ENCODE results near the gene TRAPPC12.

Gene TRAPPC12

DNA sequence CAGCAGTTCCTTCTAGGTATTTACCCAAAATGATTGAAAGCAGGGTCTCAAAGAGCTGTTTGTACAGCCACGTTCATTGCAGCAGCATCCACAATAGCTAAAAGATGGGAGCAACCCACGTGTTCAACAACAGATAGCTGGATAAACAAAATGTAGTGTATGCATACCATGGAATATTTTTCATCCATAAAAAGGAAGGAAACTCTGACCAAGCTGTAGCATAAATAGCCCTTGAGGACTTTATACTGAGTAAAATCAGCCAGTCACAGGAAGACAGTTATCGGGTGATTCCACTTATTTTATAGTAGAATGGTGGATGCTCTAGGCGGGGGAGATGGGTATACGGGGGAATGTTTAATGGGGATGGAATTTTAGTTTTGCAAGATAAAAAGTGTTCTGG, 7.5 kb downstream of the TRAPPC12 start:
- 100% methylated on average over 2 of the region's 5 CpGs; no CpG with 5 or more reads in 1 of the 2 donors for WGBS, 2 donors (ENCODE audit: extremely low coverage in 2 of 2, insufficient read length in 2 of 2, insufficient replicate concordance in 1 of 2)
- Histone ChIP-seq H3K27me3 (ENCODE audit: control insufficient read depth in 3 of 3, insufficient read depth in 3 of 3, low read depth in 1 of 3, low read length in 3 of 3) (no peaks in the 10 kb centered on the region), H2AK5ac (ENCODE audit: low read depth, low read length) (no peak overlapping the region), H3K9ac (ENCODE audit: low read depth, low read length, poor library complexity) (no peak overlapping the region), H3K18ac (ENCODE audit: low read length) (no peak overlapping the region), H3K14ac (ENCODE audit: low read length) (no peak overlapping the region), H2BK15ac (ENCODE audit: low read length) (no peak overlapping the region), H2BK120ac (ENCODE audit: low read depth, low read length) (no peak overlapping the region), H4K8ac (ENCODE audit: low read depth, low read length) (no peak overlapping the region), H3K9me3 (replicated peaks in 1 of 2; ENCODE audit: control insufficient read depth in 2 of 2, insufficient read depth in 1 of 2, low read depth in 1 of 2, low read length in 2 of 2) (no peaks in the 10 kb centered on the region), H3K27ac (replicated peaks; ENCODE audit: low read length) (no peak overlapping the region), H3K36me3 (replicated peaks in 1 of 2; ENCODE audit: control insufficient read depth in 2 of 2, insufficient read depth in 2 of 2, low read length in 2 of 2) (peaks cover 16 to 85% of the 10 kb centered on the region in 2 donors), H4K91ac (ENCODE audit: low read depth, low read length, poor library complexity) (no peak overlapping the region), H3K4me2 (ENCODE audit: insufficient read depth, low read length, poor library complexity, severe bottlenecking) (no peak overlapping the region), H3K4ac (ENCODE audit: low read length) (no peak overlapping the region), H3K23ac (ENCODE audit: low read depth, low read length, poor library complexity) (no peak overlapping the region), H2BK5ac (ENCODE audit: low read length) (no peak overlapping the region), H3K4me1 (ENCODE audit: control insufficient read depth in 2 of 2, insufficient read depth in 1 of 2, low read depth in 1 of 2, low read length in 2 of 2) (no peaks in the 10 kb centered on the region), H3K4me3 (ENCODE audit: low read length in 2 of 2) (no peak overlapping the region), H2AFZ (ENCODE audit: low read length) (no peak overlapping the region), H2BK12ac (ENCODE audit: low read length) (no peak overlapping the region), H3K79me1 (ENCODE audit: low read depth, low read length) (peaks cover 4% of the 10 kb centered on the region)
- no peak for DNase-seq (ENCODE audit: low spot score)

DNA sequence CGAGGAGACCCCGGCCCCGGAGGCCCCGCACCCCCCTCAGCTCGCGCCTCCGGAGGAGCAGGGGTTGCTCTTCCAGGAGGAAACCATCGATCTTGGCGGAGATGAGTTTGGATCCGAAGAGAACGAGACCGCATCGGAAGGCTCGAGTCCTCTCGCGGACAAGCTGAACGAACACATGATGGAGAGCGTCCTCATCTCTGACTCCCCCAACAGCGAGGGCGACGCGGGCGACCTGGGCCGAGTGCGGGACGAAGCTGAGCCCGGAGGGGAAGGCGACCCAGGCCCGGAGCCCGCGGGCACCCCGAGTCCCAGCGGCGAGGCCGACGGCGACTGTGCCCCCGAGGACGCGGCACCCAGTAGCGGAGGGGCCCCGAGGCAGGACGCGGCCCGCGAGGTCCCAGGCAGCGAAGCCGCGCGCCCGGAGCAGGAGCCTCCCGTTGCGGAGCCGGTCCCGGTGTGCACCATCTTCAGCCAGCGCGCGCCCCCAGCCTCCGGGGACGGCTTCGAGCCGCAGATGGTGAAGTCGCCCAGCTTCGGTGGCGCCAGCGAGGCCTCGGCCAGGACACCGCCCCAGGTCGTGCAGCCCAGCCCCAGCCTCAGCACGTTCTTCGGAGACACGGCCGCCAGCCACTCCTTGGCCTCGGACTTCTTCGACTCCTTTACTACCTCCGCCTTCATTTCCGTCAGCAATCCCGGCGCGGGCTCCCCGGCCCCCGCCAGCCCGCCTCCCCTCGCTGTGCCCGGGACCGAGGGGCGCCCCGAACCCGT, 8.3 kb downstream of the TRAPPC12 start:
- Histone ChIP-seq H3K9ac (ENCODE audit: low read depth, low read length, poor library complexity) (no peak overlapping the region), H2BK12ac (ENCODE audit: low read length) (no peak overlapping the region), H3K4me2 (ENCODE audit: insufficient read depth, low read length, poor library complexity, severe bottlenecking) (no peak overlapping the region), H3K18ac (ENCODE audit: low read length) (no peak overlapping the region), H2BK15ac (ENCODE audit: low read length) (no peak overlapping the region), H3K9me3 (replicated peaks in 1 of 2; ENCODE audit: control insufficient read depth in 2 of 2, insufficient read depth in 1 of 2, low read depth in 1 of 2, low read length in 2 of 2) (no peaks in the 10 kb centered on the region), H2BK120ac (ENCODE audit: low read depth, low read length) (no peak overlapping the region), H4K8ac (ENCODE audit: low read depth, low read length) (peak overlapping the region; percentile 43), H2BK5ac (ENCODE audit: low read length) (no peak overlapping the region), H3K27me3 (ENCODE audit: control insufficient read depth in 3 of 3, insufficient read depth in 3 of 3, low read depth in 1 of 3, low read length in 3 of 3) (no peaks in the 10 kb centered on the region), H3K4me1 (ENCODE audit: control insufficient read depth in 2 of 2, insufficient read depth in 1 of 2, low read depth in 1 of 2, low read length in 2 of 2) (no peaks in the 10 kb centered on the region), H3K79me1 (ENCODE audit: low read depth, low read length) (peaks cover 6% of the 10 kb centered on the region), H3K14ac (ENCODE audit: low read length) (no peak overlapping the region), H3K23ac (ENCODE audit: low read depth, low read length, poor library complexity) (no peak overlapping the region), H3K27ac (replicated peaks; ENCODE audit: low read length) (no peak overlapping the region), H3K36me3 (replicated peaks in 1 of 2; ENCODE audit: control insufficient read depth in 2 of 2, insufficient read depth in 2 of 2, low read length in 2 of 2) (peaks cover 20 to 87% of the 10 kb centered on the region in 2 donors), H2AK5ac (ENCODE audit: low read depth, low read length) (no peak overlapping the region), H3K4me3 (ENCODE audit: low read length in 2 of 2) (no peak overlapping the region), H2AFZ (ENCODE audit: low read length) (no peak overlapping the region), H4K91ac (ENCODE audit: low read depth, low read length, poor library complexity) (no peak overlapping the region), H3K4ac (ENCODE audit: low read length) (no peak overlapping the region)
- no CpG with 5 or more reads among the region's 89 CpGs for WGBS, 2 donors (ENCODE audit: extremely low coverage in 2 of 2, insufficient read length in 2 of 2, insufficient replicate concordance in 1 of 2)
- no peak for DNase-seq (ENCODE audit: low spot score)

DNA sequence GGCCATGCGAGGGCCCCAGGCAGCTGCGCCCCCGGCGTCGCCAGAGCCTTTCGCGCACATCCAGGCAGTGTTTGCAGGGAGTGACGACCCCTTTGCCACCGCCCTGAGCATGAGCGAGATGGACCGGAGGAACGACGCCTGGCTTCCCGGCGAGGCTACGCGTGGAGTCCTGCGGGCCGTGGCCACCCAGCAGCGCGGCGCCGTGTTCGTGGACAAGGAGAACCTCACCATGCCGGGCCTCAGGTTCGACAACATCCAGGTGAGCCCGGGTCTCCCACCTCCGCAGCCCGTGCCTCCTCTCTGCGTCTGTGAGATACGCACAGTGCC, 8.9 kb downstream of the TRAPPC12 start:
- no peak overlapping the region for H2AFZ ChIP-seq (ENCODE audit: low read length)
- no peak overlapping the region for H4K91ac ChIP-seq (ENCODE audit: low read depth, low read length, poor library complexity)

DNA sequence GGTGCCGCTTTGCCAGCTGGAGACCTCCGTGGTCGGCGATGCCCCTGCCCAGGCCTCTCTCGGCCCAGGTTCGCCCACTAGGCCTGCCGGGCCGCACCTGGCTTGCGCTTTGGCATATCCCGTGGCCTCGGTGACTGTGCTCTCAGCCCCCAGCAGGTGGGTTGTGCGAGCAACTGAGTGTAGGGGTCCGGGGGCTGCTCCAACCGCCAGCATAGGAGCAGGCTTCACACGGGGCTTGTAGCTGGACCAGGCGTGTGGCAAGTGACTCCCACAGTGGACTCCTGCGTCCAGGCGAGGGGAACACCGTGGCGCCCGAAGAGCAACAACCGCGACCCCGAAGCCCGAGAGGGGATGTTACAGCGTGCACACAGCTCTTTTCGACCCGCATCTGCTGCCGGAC, 9.7 kb downstream of the TRAPPC12 start:
- peaks cover 22 to 87% of the 10 kb centered on the region in 2 donors for H3K36me3 ChIP-seq (replicated peaks in 1 of 2; ENCODE audit: control insufficient read depth in 2 of 2, insufficient read depth in 2 of 2, low read length in 2 of 2)
- H3K23ac ChIP-seq (ENCODE audit: low read depth, low read length, poor library complexity) = no peak overlapping the region
- no peaks in the 10 kb centered on the region for H3K4me1 ChIP-seq (ENCODE audit: control insufficient read depth in 2 of 2, insufficient read depth in 1 of 2, low read depth in 1 of 2, low read length in 2 of 2)

More for the DNA sequence above, 8.9 kb downstream of the TRAPPC12 start:
- Histone ChIP-seq H3K79me1 (ENCODE audit: low read depth, low read length) (peaks cover 6% of the 10 kb centered on the region), H3K4me3 (ENCODE audit: low read length in 2 of 2) (no peak overlapping the region), H2BK12ac (ENCODE audit: low read length) (no peak overlapping the region), H2BK5ac (ENCODE audit: low read length) (no peak overlapping the region), H3K14ac (ENCODE audit: low read length) (peak overlapping the region; percentile 38), H3K27me3 (ENCODE audit: control insufficient read depth in 3 of 3, insufficient read depth in 3 of 3, low read depth in 1 of 3, low read length in 3 of 3) (no peaks in the 10 kb centered on the region), H3K9me3 (replicated peaks in 1 of 2; ENCODE audit: control insufficient read depth in 2 of 2, insufficient read depth in 1 of 2, low read depth in 1 of 2, low read length in 2 of 2) (no peaks in the 10 kb centered on the region), H3K4ac (ENCODE audit: low read length) (no peak overlapping the region), H3K23ac (ENCODE audit: low read depth, low read length, poor library complexity) (no peak overlapping the region), H3K36me3 (replicated peaks in 1 of 2; ENCODE audit: control insufficient read depth in 2 of 2, insufficient read depth in 2 of 2, low read length in 2 of 2) (peaks cover 20 to 87% of the 10 kb centered on the region in 2 donors), H3K4me1 (ENCODE audit: control insufficient read depth in 2 of 2, insufficient read depth in 1 of 2, low read depth in 1 of 2, low read length in 2 of 2) (no peaks in the 10 kb centered on the region), H3K4me2 (ENCODE audit: insufficient read depth, low read length, poor library complexity, severe bottlenecking) (no peak overlapping the region), H3K18ac (ENCODE audit: low read length) (no peak overlapping the region), H2AK5ac (ENCODE audit: low read depth, low read length) (no peak overlapping the region), H3K9ac (ENCODE audit: low read depth, low read length, poor library complexity) (no peak overlapping the region), H2BK120ac (ENCODE audit: low read depth, low read length) (no peak overlapping the region), H2BK15ac (ENCODE audit: low read length) (no peak overlapping the region), H3K27ac (replicated peaks; ENCODE audit: low read length) (no peak overlapping the region), H4K8ac (ENCODE audit: low read depth, low read length) (peak overlapping the region; percentile 43)
- no CpG with 5 or more reads among the region's 31 CpGs for WGBS, 2 donors (ENCODE audit: extremely low coverage in 2 of 2, insufficient read length in 2 of 2, insufficient replicate concordance in 1 of 2)
- no peak for DNase-seq (ENCODE audit: low spot score)

More for the DNA sequence above, 9.7 kb downstream of the TRAPPC12 start:
- Histone ChIP-seq H3K4ac (ENCODE audit: low read length) (no peak overlapping the region), H3K27ac (replicated peaks; ENCODE audit: low read length) (no peak overlapping the region), H3K27me3 (ENCODE audit: control insufficient read depth in 3 of 3, insufficient read depth in 3 of 3, low read depth in 1 of 3, low read length in 3 of 3) (no peaks in the 10 kb centered on the region), H4K91ac (ENCODE audit: low read depth, low read length, poor library complexity) (no peak overlapping the region), H3K18ac (ENCODE audit: low read length) (no peak overlapping the region), H2AK5ac (ENCODE audit: low read depth, low read length) (no peak overlapping the region), H2BK12ac (ENCODE audit: low read length) (no peak overlapping the region), H3K4me2 (ENCODE audit: insufficient read depth, low read length, poor library complexity, severe bottlenecking) (no peak overlapping the region), H3K14ac (ENCODE audit: low read length) (no peak overlapping the region), H3K79me1 (ENCODE audit: low read depth, low read length) (peaks cover 6% of the 10 kb centered on the region), H2BK120ac (ENCODE audit: low read depth, low read length) (no peak overlapping the region), H4K8ac (ENCODE audit: low read depth, low read length) (no peak overlapping the region), H3K9ac (ENCODE audit: low read depth, low read length, poor library complexity) (no peak overlapping the region), H2BK15ac (ENCODE audit: low read length) (no peak overlapping the region), H2AFZ (ENCODE audit: low read length) (no peak overlapping the region), H3K9me3 (replicated peaks in 1 of 2; ENCODE audit: control insufficient read depth in 2 of 2, insufficient read depth in 1 of 2, low read depth in 1 of 2, low read length in 2 of 2) (no peaks in the 10 kb centered on the region), H3K4me3 (ENCODE audit: low read length in 2 of 2) (peak overlapping the region in 1 of 2 donors; percentile 34), H2BK5ac (ENCODE audit: low read length) (no peak overlapping the region)
- WGBS, 2 donors (ENCODE audit: extremely low coverage in 2 of 2, insufficient read length in 2 of 2, insufficient replicate concordance in 1 of 2) = no CpG with 5 or more reads among the region's 29 CpGs
- no peak for DNase-seq (ENCODE audit: low spot score)

Data from neuronal stem cell (in vitro differentiated cells).